H1 (cell line): ENCODE data around the gene GNG4. TPM values are rescaled to one million over a fixed set of nuclear protein-coding genes. Genes with fewer than 3 reads are reported as not detected.

Source experiments
- CTCF ChIA-PET: fragments of 300-600 bp; sonication (Branson Sonifier 250); formaldehyde crosslinking; loops from one replicate; lab custom pipeline; 2021; ENCODE audit not compliant: partially characterized antibody; lab: Charles Lee
- POLR2A ChIA-PET: fragments of 300-600 bp; sonication (Branson Sonifier 250); formaldehyde crosslinking; loops from one replicate; lab custom pipeline; 2021; ENCODE audit warnings: inconsistent platforms; ENCODE audit not compliant: partially characterized antibody; lab: Charles Lee
- DNase-seq, 2 experiments: peaks; one replicate each; pipeline versions ENCODE4 v3.0.0 to v3.0.0-alpha.2; 2010 to 2022; ENCODE audit warnings: low spot score in 2 of 2, low read depth in 1 of 2, mixed read lengths in 1 of 2
- FAIRE-seq: peaks from 2 replicates; lab custom pipeline; 2011; peaks lifted over from hg19 to GRCh38; lab: Jason Lieb, UNC
- H2AFZ ChIP-seq: 2 replicates; pipeline ENCODE4 v1.8.1; 2012; ENCODE audit warnings: low read length, inconsistent platforms
- H2AK5ac ChIP-seq: 2 replicates; pipeline ENCODE4 v1.6.1; 2013; ENCODE audit warnings: low read depth, low read length
- H2BK120ac ChIP-seq: replicated peaks from 2 replicates; pipeline ENCODE3; 2013; ENCODE audit warnings: low read depth, low read length, inconsistent platforms
- H2BK12ac ChIP-seq: 2 replicates; pipeline ENCODE4 v1.6.1; 2013; ENCODE audit warnings: low read depth, low read length
- H2BK15ac ChIP-seq: 2 replicates; pipeline ENCODE4 v1.6.1; 2013; ENCODE audit warnings: low read length
- H2BK20ac ChIP-seq: 2 replicates; pipeline ENCODE4 v1.6.1; 2013; ENCODE audit warnings: low read length
- H2BK5ac ChIP-seq: 2 replicates; pipeline ENCODE4 v1.6.1; 2013; ENCODE audit warnings: low read depth, low read length
- H3K14ac ChIP-seq: 2 replicates; pipeline ENCODE4 v1.6.1; 2013; ENCODE audit warnings: inconsistent platforms; ENCODE audit not compliant: insufficient read length
- H3K18ac ChIP-seq: 2 replicates; pipeline ENCODE4 v1.6.1; 2013; ENCODE audit warnings: low read length; ENCODE audit errors: extremely low read depth
- H3K23ac ChIP-seq: 2 replicates; pipeline ENCODE4 v1.6.1; 2013; ENCODE audit warnings: inconsistent platforms; ENCODE audit not compliant: insufficient read length
- H3K23me2 ChIP-seq: 2 replicates; pipeline ENCODE4 v1.6.1; 2013; ENCODE audit warnings: low read depth, low read length
- H3K27ac ChIP-seq: 2 replicates; pipeline ENCODE4 v1.6.1; 2011; ENCODE audit warnings: low read depth, low read length, inconsistent platforms
- H3K27me3 ChIP-seq, 4 experiments: replicated peaks in 1 of 4; 1 replicate in 1 of 4; 2 replicates in 3 of 4; pipeline versions ENCODE4 v1.6.1 to v1.8.1; 2011 to 2013; ENCODE audit warnings: low read length in 3 of 4, mild to moderate bottlenecking in 3 of 4, inconsistent platforms in 2 of 4, mixed read lengths in 2 of 4, moderate library complexity in 1 of 4; ENCODE audit not compliant: control insufficient read depth in 3 of 4, insufficient read depth in 3 of 4; ENCODE audit errors: extremely low read depth in 1 of 4
- H3K36me3 ChIP-seq, 4 experiments: 2 replicates each; pipeline versions ENCODE4 v1.6.1 to v1.8.1; 2011 to 2013; ENCODE audit warnings: mild to moderate bottlenecking in 4 of 4, low read length in 3 of 4, moderate library complexity in 2 of 4, control low read depth in 1 of 4, inconsistent platforms in 1 of 4; ENCODE audit not compliant: insufficient read depth in 4 of 4, control insufficient read depth in 2 of 4
- H3K4ac ChIP-seq: replicated peaks from 2 replicates; pipeline ENCODE3; 2013; ENCODE audit warnings: low read length, low read depth, mixed read lengths, inconsistent platforms; ENCODE audit not compliant: insufficient read length
- H3K4me1 ChIP-seq, 4 experiments: replicated peaks in 1 of 4; 1 replicate in 1 of 4; 2 replicates in 3 of 4; pipeline versions ENCODE4 v1.6.1 to v1.8.1; 2011 to 2013; ENCODE audit warnings: low read length in 3 of 4, inconsistent platforms in 2 of 4, mixed read lengths in 1 of 4; ENCODE audit not compliant: insufficient read depth in 4 of 4, control insufficient read depth in 3 of 4
- H3K4me2 ChIP-seq, 2 experiments: 2 replicates each; pipeline versions ENCODE4 v1.6.1 to v1.8.1; 2011 to 2013; ENCODE audit warnings: low read depth in 2 of 2, low read length in 2 of 2, control low read depth in 1 of 2, inconsistent platforms in 1 of 2, mild to moderate bottlenecking in 1 of 2; ENCODE audit not compliant: insufficient read depth in 1 of 2
- H3K4me3 ChIP-seq, 4 experiments: fragments of 200-600, 300-600 bp in 1 of 4; sonication (generic), shearing (Covaris generic), sonication (Bioruptor Twin) in 1 of 4; 2 replicates each; pipeline versions ENCODE4 v1.5.1 to v1.8.1; 2011 to 2016; ENCODE audit warnings: low read length in 4 of 4, low read depth in 3 of 4, control low read depth in 2 of 4, inconsistent platforms in 2 of 4, mild to moderate bottlenecking in 2 of 4, mixed read lengths in 1 of 4, moderate library complexity in 1 of 4; ENCODE audit not compliant: insufficient read depth in 2 of 4; ENCODE audit errors: extremely low read depth in 1 of 4
- H3K56ac ChIP-seq: replicated peaks from 2 replicates; pipeline ENCODE3; 2013; ENCODE audit warnings: low read depth, mild to moderate bottlenecking, mixed read lengths, low read length, inconsistent platforms; ENCODE audit not compliant: insufficient read length
- H3K79me1 ChIP-seq: 2 replicates; pipeline ENCODE4 v1.6.1; 2013; ENCODE audit warnings: low read depth, low read length, control low read depth
- H3K79me2 ChIP-seq, 2 experiments: 2 replicates each; pipeline versions ENCODE4 v1.6.1 to v1.8.1; 2012 to 2013; ENCODE audit warnings: low read length in 2 of 2, mild to moderate bottlenecking in 2 of 2, inconsistent platforms in 1 of 2; ENCODE audit not compliant: insufficient read depth in 2 of 2, control insufficient read depth in 1 of 2
- H3K9ac ChIP-seq, 4 experiments: replicated peaks in 1 of 4; 1 replicate in 1 of 4; 2 replicates in 3 of 4; pipeline versions ENCODE4 v1.6.1 to v1.8.1; 2011 to 2013; ENCODE audit warnings: low read depth in 3 of 4, low read length in 3 of 4, control low read depth in 2 of 4, mild to moderate bottlenecking in 2 of 4, moderate library complexity in 2 of 4, inconsistent platforms in 1 of 4; ENCODE audit errors: extremely low read depth in 1 of 4
- H3K9me3 ChIP-seq, 2 experiments: 2 replicates each; pipeline versions ENCODE4 v1.6.1 to v1.8.1; 2012 to 2013; ENCODE audit warnings: mild to moderate bottlenecking in 2 of 2, moderate library complexity in 2 of 2, control low read depth in 1 of 2, inconsistent platforms in 1 of 2, low read depth in 1 of 2, low read length in 1 of 2, mixed read lengths in 1 of 2; ENCODE audit not compliant: insufficient read depth in 2 of 2
- H4K20me1 ChIP-seq, 2 experiments: replicated peaks in 1 of 2; 2 replicates each; pipeline versions ENCODE3 to v1.8.1; 2011 to 2013; ENCODE audit warnings: inconsistent platforms in 2 of 2, low read length in 2 of 2, mild to moderate bottlenecking in 1 of 2; ENCODE audit not compliant: insufficient read depth in 2 of 2, control insufficient read depth in 1 of 2
- H4K5ac ChIP-seq: 2 replicates; pipeline ENCODE4 v1.6.1; 2013; ENCODE audit warnings: low read length, low read depth, mixed read lengths, inconsistent platforms; ENCODE audit not compliant: insufficient read length
- H4K8ac ChIP-seq: 2 replicates; pipeline ENCODE4 v1.8.0; 2013; ENCODE audit warnings: mild to moderate bottlenecking, moderate library complexity, low read length, inconsistent platforms; ENCODE audit not compliant: insufficient read depth; ENCODE audit errors: extremely low read depth
- H4K91ac ChIP-seq: replicated peaks from 2 replicates; pipeline ENCODE3; 2013; ENCODE audit warnings: low read length, mixed read lengths, inconsistent platforms; ENCODE audit not compliant: insufficient read length
- BCL11A ChIP-seq, 2 experiments: IDR thresholded peaks; one replicate each; pipeline ENCODE4 v1.6.1; 2011; ENCODE audit warnings: low read depth in 2 of 2, low read length in 2 of 2, mild to moderate bottlenecking in 2 of 2
- BRCA1 ChIP-seq: IDR thresholded peaks from 2 replicates; pipeline ENCODE4 v1.6.1; 2012; ENCODE audit warnings: low read depth, low read length, improper control_type of control experiment
- HDAC6 ChIP-seq: IDR thresholded peaks from one replicate; pipeline ENCODE4 v1.7.1; 2012; ENCODE audit warnings: low read depth, mild to moderate bottlenecking, inconsistent platforms, low read length, moderate library complexity
- MAFK ChIP-seq: IDR thresholded peaks from 2 replicates; pipeline ENCODE4 v1.6.1; 2012; ENCODE audit warnings: low read depth, mild to moderate bottlenecking, improper control_type of control experiment, low read length
- NANOG ChIP-seq: IDR thresholded peaks from 2 replicates; pipeline ENCODE4 v1.6.1; 2011; ENCODE audit warnings: low read length, low read depth, mild to moderate bottlenecking, inconsistent platforms; ENCODE audit not compliant: insufficient read depth, poor library complexity, severe bottlenecking
- PHF8 ChIP-seq: fragments of 200-600 bp; sonication (generic); conservative IDR thresholded peaks from 2 replicates; pipeline ENCODE4 v1.7.1; 2012; ENCODE audit warnings: low read depth, mild to moderate bottlenecking, inconsistent platforms, low read length, moderate library complexity
- POLR2A ChIP-seq, 2 experiments: IDR thresholded peaks; 1 replicate in 1 of 2; 2 replicates in 1 of 2; pipeline ENCODE4 v1.6.1; 2011; ENCODE audit warnings: low read depth in 2 of 2, low read length in 2 of 2, mild to moderate bottlenecking in 2 of 2; ENCODE audit errors: control extremely low read depth in 1 of 2
- RNF2 ChIP-seq: fragments of 200-900, 300-1000 bp; sonication (generic); IDR thresholded peaks from 2 replicates; pipeline ENCODE4 v1.7.1; 2016; ENCODE audit warnings: borderline replicate concordance, low read depth, mild to moderate bottlenecking, antibody characterized with exemption, low read length; ENCODE audit not compliant: poor library complexity, severe bottlenecking; ENCODE audit errors: missing control alignments
- TAF7 ChIP-seq: optimal IDR thresholded peaks from 2 replicates; pipeline ENCODE3; 2011; ENCODE audit warnings: low read depth, mild to moderate bottlenecking, inconsistent platforms, low read length, moderate library complexity, borderline replicate concordance
- WGBS, 2 experiments: shearing (Covaris generic) in 1 of 2; methylation state at CpG; one replicate each; pipeline versions ENCODE4 v1.1.6 to v1.1.7; 2013 to 2015; ENCODE audit warnings: low lambda C conversion rate in 2 of 2, mixed read lengths in 2 of 2, inconsistent platforms in 1 of 2, low coverage in 1 of 2, missing lambda C conversion rate in 1 of 2; ENCODE audit not compliant: insufficient replicate concordance in 2 of 2, insufficient coverage in 1 of 2, insufficient read length in 1 of 2; ENCODE audit errors: extremely low coverage in 1 of 2, missing lambda C conversion rate in 1 of 2; 5-methylcytosine and 5-hydroxymethylcytosine counted together
- polyA plus RNA-seq, 7 experiments: library from polyadenylated mRNA; depleted of rRNA in 3 of 7; stranded (reverse) in 5 of 7; unstranded in 2 of 7; fragments of >200 nt in 5 of 7; fragments of 200-250 nt in 2 of 7; gene quantifications; 1 replicate in 5 of 7; 2 replicates in 1 of 7; 4 replicates in 1 of 7; pipeline versions ENCODE4 v1.2.1 to v1.2.3, GENCODE V29; 2011 to 2013; ENCODE audit warnings: missing spikeins in 2 of 7, mixed read lengths in 2 of 7
- total RNA-seq: library from RNA; stranded (reverse); fragmentation: NEBNext Ultra II Directional; extraction: Animal tissue kit (Norgen Biotek cat#: 25700); gene quantifications from 2 replicates; pipeline ENCODE4 v1.2.1, GENCODE V29; 2021

GNG4 gene
- total and polyA plus RNA-seq, 2 of the 8 experiments (the other 6 are each of a cell fraction or from before 2014, with no cell fraction given): 95.5 to 96.8 TPM

GRCh38 chr1:235533476-235534168 lies 116.0 kb downstream of the GNG4 start:
- no peak overlapping the region for H2BK120ac ChIP-seq
- no peak for TF ChIP-seq PHF8
- TF ChIP-seq HDAC6: no peak
- no peak for TF ChIP-seq MAFK
- no peak for TF ChIP-seq BCL11A (IDR thresholded peaks at IDR 0.05; ENCODE audit: low read depth in 2 of 2, low read length in 2 of 2)
- TF ChIP-seq NANOG: no peak
- TF ChIP-seq BRCA1: no peak
- no peak for TF ChIP-seq POLR2A (IDR thresholded peaks at IDR 0.05; ENCODE audit: control extremely low read depth in 1 of 2, low read depth in 2 of 2, low read length in 2 of 2)
- TF ChIP-seq RNF2: no peak
- no peak for TF ChIP-seq TAF7
- no peak overlapping the region for H3K56ac ChIP-seq
- no peak overlapping the region for H2BK5ac ChIP-seq
- no peak overlapping the region for H3K4me2 ChIP-seq
- POLR2A ChIA-PET: no interaction called here
- no peak overlapping the region for H2BK20ac ChIP-seq
- H3K4me1 ChIP-seq: no peaks in the 10 kb centered on the region
- no peak overlapping the region for H3K4ac ChIP-seq
- no peak overlapping the region for H4K8ac ChIP-seq
- H2BK15ac ChIP-seq: no peak overlapping the region
- no peaks in the 10 kb centered on the region for H4K20me1 ChIP-seq
- H3K79me2 ChIP-seq: no peaks in the 10 kb centered on the region
- no peak overlapping the region for H3K27ac ChIP-seq
- H2BK12ac ChIP-seq: no peak overlapping the region
- H4K5ac ChIP-seq: no peak overlapping the region
- H3K9ac ChIP-seq: no peak overlapping the region
- no peak for FAIRE-seq
- no peak overlapping the region for H2AFZ ChIP-seq
- CTCF ChIA-PET: interaction anchor here (0.8 to 2.9 kb wide), 5 partner anchors 10 to 64 kb away, joined by 3 to 12 read pairs (median 5); no protein-coding TSS in a partner anchor
- no peak overlapping the region for H4K91ac ChIP-seq
- H3K79me1 ChIP-seq: no peaks in the 10 kb centered on the region
- H3K14ac ChIP-seq: no peak overlapping the region
- H3K27me3 ChIP-seq: no peaks in the 10 kb centered on the region; a peak in 1 of 7 replicates
- H3K18ac ChIP-seq: no peak overlapping the region
- no peaks in the 10 kb centered on the region for H3K36me3 ChIP-seq
- no peaks in the 10 kb centered on the region for H3K9me3 ChIP-seq
- H3K4me3 ChIP-seq: no peak overlapping the region
- WGBS, 2 experiments: 96% methylated on average over 8 of the region's 8 CpGs; no CpG with 5 or more reads in 1 of the 2 experiments
- no peaks in the 10 kb centered on the region for H3K23me2 ChIP-seq
- DNase-seq: no peak
- no peak overlapping the region for H2AK5ac ChIP-seq
- no peak overlapping the region for H3K23ac ChIP-seq
